Panc1 (cell line): Measurements from ENCODE around the gene OSER1. TPM values are rescaled to one million over a fixed set of nuclear protein-coding genes. Genes with fewer than 3 reads are reported as not detected.

Experiments used
- ATAC-seq: fragments of 200-7000 bp; cut with Tn5 transposase; 2 replicates; pipeline ENCODE4 v1.9.1; 2020; ENCODE audit warnings: mild to moderate bottlenecking, moderate library complexity
- BruUV-seq: library from RNA; stranded (reverse); fragments of 400-500 nt; replicated peaks from 2 replicates; lab custom pipeline; 2021; lab: Mats Ljungman, UMichigan
- CTCF ChIA-PET: fragments of 300-600 bp; sonication (Branson Sonifier 250); formaldehyde crosslinking; loops from one replicate; lab custom pipeline; 2022; ENCODE audit warnings: antibody characterized with exemption; lab: Charles Lee
- POLR2A ChIA-PET: fragments of 300-600 bp; sonication (Branson Sonifier 250); formaldehyde crosslinking; loops from one replicate; lab custom pipeline; 2022; ENCODE audit warnings: antibody characterized with exemption; lab: Charles Lee
- DNase-seq: peaks from one replicate; pipeline ENCODE4 v3.0.0-alpha.2; 2010; ENCODE audit warnings: low read depth, low spot score
- H3K27ac ChIP-seq: 2 replicates; pipeline ENCODE4 v1.5.1; 2011; ENCODE audit warnings: mild to moderate bottlenecking, low read length, inconsistent platforms
- H3K27me3 ChIP-seq: fragments of 200-500 bp; sonication (Bioruptor generic); 2 replicates; pipeline ENCODE4 v1.6.0; 2014; ENCODE audit warnings: low read length, inconsistent platforms; ENCODE audit not compliant: control insufficient read depth, insufficient read depth
- H3K36me3 ChIP-seq: fragments of 200-500 bp; sonication (Bioruptor generic); 2 replicates; pipeline ENCODE4 v1.5.1; 2014; ENCODE audit warnings: inconsistent platforms, mild to moderate bottlenecking, low read length, moderate library complexity; ENCODE audit not compliant: control insufficient read depth, insufficient read depth
- H3K4me1 ChIP-seq: 2 replicates; pipeline ENCODE4 v1.5.1; 2011; ENCODE audit warnings: inconsistent platforms, mild to moderate bottlenecking, low read length, moderate library complexity; ENCODE audit not compliant: control insufficient read depth, insufficient read depth
- H3K4me3 ChIP-seq, 2 experiments: 2 replicates each; pipeline ENCODE4 v1.5.1; 2011 to 2012; ENCODE audit warnings: low read depth in 2 of 2, low read length in 2 of 2, mild to moderate bottlenecking in 2 of 2, inconsistent platforms in 1 of 2, moderate library complexity in 1 of 2
- H3K9me3 ChIP-seq: fragments of 200-500 bp; sonication (Bioruptor generic); 2 replicates; pipeline ENCODE4 v1.5.1; 2014; ENCODE audit warnings: low read depth, mild to moderate bottlenecking, inconsistent platforms, low read length, moderate library complexity; ENCODE audit not compliant: control insufficient read depth, insufficient read depth
- POLR2AphosphoS5 ChIP-seq: IDR thresholded peaks from 2 replicates; pipeline ENCODE4 v1.6.1; 2012; ENCODE audit warnings: mild to moderate bottlenecking, low read depth, low read length, moderate library complexity
- SIN3A ChIP-seq: IDR thresholded peaks from 2 replicates; pipeline ENCODE4 v1.6.1; 2012; ENCODE audit warnings: low read depth, mild to moderate bottlenecking, low read length, moderate library complexity, borderline replicate concordance; ENCODE audit not compliant: insufficient read depth
- TCF7L2 ChIP-seq: IDR thresholded peaks from 2 replicates; pipeline ENCODE4 v1.6.1; 2011; ENCODE audit warnings: mild to moderate bottlenecking, low read depth, low read length, inconsistent platforms
- in situ Hi-C: cut with HindIII; loops from 2 replicates; pipeline ENCODE4 v1.10.0; 2016; ENCODE audit warnings: low sequenced_read_pairs, low pct_unique_long_range_greater_than_20kb
- intact Hi-C: fragments of 100-400 bp; cut with micrococcal nuclease; formaldehyde crosslinking; loops from one replicate; pipeline ENCODE4 v1.10.0; 2022; ENCODE audit not compliant: unreplicated experiment
- total RNA-seq: library from RNA; stranded (reverse); gene quantifications from one replicate; pipeline ENCODE4 v1.2.1, GENCODE V29; 2021; ENCODE audit not compliant: unreplicated experiment
- TF ChIP-seq, protein P1 (sequence below), 2 experiments: IDR thresholded peaks; 2 replicates each; pipeline ENCODE4 v1.6.1; 2011 to 2012; ENCODE audit warnings: low read depth in 2 of 2, control low read depth in 1 of 2, low read length in 1 of 2, mild to moderate bottlenecking in 1 of 2, moderate library complexity in 1 of 2; ENCODE audit not compliant: insufficient read depth in 1 of 2
- TF ChIP-seq, protein P2 (sequence below): fragments of 450-650 bp; IDR thresholded peaks from 2 replicates; pipeline ENCODE4 v1.5.1; 2017; ENCODE audit warnings: mild to moderate bottlenecking

The OSER1 gene
- total RNA-seq, 1 experiment from 2014 or later = 37.8 TPM

DNA sequence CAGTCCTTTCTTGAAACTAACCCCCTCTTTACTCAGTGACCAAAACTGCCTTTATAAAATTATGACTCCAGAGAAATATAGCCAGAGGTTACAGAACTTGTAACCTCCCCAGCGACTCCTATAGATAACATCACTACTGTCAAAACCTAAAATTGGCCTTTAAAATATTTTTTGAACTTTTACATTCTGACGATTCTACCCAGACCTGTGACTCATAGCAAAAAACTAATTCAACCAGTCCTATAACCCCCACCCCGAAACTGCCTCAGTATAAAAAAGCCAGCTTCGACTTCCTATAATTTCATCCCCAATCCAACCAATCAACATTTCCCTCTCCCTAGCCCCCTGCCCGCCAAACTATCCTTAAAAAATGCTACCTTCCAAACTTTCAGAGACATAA is 37.5 kb downstream of the OSER1 start:
- DNase-seq (no peak), ATAC-seq (no peak)
- Histone ChIP-seq H3K4me3 (no peak overlapping the region), H3K27ac (no peak overlapping the region), H3K27me3 (no peaks in the 10 kb centered on the region), H3K4me1 (no peaks in the 10 kb centered on the region), H3K36me3 (no peaks in the 10 kb centered on the region), H3K9me3 (no peaks in the 10 kb centered on the region)
- CTCF ChIA-PET = no interaction called here
- BruUV-seq = no TSS peak
- intact Hi-C loops (no loop called here), in situ Hi-C loops (no loop called here)
- POLR2A ChIA-PET = no interaction called here
- TF ChIP-seq TCF7L2 = no peak
- no peak for TF ChIP-seq POLR2AphosphoS5
- no peak for TF ChIP-seq SIN3A

DNA sequence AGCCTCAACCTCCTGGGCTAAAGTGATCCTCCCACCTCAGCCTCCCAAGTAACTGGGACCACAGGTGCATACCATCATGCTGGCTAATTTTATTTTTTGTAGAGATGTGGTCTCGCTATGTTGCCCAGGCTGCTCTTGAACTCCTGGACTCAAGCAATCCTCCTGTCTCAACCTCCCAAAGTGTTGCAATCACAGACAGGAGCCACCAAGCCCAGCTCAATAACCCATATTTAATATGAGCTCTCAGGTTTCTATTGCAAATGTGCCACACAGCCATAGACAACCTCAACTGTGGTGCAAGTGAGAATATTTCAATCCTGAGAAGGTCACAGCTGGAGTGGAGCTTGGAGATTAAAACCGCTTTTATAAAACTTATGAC is 38.0 kb downstream of the OSER1 start:
- no TSS peak for BruUV-seq
- no peaks in the 10 kb centered on the region for H3K4me1 ChIP-seq
- intact Hi-C loops (no loop called here), in situ Hi-C loops (no loop called here)
- POLR2A ChIA-PET = no interaction called here
- CTCF ChIA-PET = no interaction called here
- H3K9me3 ChIP-seq = no peaks in the 10 kb centered on the region
- no peak overlapping the region for H3K4me3 ChIP-seq
- no peak overlapping the region for H3K27ac ChIP-seq
- H3K36me3 ChIP-seq = no peaks in the 10 kb centered on the region
- DNase-seq (no peak), ATAC-seq (no peak)
- no peaks in the 10 kb centered on the region for H3K27me3 ChIP-seq
- TF ChIP-seq POLR2AphosphoS5 (no peak), SIN3A (no peak)
- TF ChIP-seq, protein P1, sequence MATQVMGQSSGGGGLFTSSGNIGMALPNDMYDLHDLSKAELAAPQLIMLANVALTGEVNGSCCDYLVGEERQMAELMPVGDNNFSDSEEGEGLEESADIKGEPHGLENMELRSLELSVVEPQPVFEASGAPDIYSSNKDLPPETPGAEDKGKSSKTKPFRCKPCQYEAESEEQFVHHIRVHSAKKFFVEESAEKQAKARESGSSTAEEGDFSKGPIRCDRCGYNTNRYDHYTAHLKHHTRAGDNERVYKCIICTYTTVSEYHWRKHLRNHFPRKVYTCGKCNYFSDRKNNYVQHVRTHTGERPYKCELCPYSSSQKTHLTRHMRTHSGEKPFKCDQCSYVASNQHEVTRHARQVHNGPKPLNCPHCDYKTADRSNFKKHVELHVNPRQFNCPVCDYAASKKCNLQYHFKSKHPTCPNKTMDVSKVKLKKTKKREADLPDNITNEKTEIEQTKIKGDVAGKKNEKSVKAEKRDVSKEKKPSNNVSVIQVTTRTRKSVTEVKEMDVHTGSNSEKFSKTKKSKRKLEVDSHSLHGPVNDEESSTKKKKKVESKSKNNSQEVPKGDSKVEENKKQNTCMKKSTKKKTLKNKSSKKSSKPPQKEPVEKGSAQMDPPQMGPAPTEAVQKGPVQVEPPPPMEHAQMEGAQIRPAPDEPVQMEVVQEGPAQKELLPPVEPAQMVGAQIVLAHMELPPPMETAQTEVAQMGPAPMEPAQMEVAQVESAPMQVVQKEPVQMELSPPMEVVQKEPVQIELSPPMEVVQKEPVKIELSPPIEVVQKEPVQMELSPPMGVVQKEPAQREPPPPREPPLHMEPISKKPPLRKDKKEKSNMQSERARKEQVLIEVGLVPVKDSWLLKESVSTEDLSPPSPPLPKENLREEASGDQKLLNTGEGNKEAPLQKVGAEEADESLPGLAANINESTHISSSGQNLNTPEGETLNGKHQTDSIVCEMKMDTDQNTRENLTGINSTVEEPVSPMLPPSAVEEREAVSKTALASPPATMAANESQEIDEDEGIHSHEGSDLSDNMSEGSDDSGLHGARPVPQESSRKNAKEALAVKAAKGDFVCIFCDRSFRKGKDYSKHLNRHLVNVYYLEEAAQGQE (IDR thresholded peaks at IDR 0.05; ENCODE audit: insufficient read depth in 1 of 2, low read depth in 2 of 2, low read length in 1 of 2) = no peak
- TF ChIP-seq, protein P2, sequence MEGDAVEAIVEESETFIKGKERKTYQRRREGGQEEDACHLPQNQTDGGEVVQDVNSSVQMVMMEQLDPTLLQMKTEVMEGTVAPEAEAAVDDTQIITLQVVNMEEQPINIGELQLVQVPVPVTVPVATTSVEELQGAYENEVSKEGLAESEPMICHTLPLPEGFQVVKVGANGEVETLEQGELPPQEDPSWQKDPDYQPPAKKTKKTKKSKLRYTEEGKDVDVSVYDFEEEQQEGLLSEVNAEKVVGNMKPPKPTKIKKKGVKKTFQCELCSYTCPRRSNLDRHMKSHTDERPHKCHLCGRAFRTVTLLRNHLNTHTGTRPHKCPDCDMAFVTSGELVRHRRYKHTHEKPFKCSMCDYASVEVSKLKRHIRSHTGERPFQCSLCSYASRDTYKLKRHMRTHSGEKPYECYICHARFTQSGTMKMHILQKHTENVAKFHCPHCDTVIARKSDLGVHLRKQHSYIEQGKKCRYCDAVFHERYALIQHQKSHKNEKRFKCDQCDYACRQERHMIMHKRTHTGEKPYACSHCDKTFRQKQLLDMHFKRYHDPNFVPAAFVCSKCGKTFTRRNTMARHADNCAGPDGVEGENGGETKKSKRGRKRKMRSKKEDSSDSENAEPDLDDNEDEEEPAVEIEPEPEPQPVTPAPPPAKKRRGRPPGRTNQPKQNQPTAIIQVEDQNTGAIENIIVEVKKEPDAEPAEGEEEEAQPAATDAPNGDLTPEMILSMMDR = no peak

DNA sequence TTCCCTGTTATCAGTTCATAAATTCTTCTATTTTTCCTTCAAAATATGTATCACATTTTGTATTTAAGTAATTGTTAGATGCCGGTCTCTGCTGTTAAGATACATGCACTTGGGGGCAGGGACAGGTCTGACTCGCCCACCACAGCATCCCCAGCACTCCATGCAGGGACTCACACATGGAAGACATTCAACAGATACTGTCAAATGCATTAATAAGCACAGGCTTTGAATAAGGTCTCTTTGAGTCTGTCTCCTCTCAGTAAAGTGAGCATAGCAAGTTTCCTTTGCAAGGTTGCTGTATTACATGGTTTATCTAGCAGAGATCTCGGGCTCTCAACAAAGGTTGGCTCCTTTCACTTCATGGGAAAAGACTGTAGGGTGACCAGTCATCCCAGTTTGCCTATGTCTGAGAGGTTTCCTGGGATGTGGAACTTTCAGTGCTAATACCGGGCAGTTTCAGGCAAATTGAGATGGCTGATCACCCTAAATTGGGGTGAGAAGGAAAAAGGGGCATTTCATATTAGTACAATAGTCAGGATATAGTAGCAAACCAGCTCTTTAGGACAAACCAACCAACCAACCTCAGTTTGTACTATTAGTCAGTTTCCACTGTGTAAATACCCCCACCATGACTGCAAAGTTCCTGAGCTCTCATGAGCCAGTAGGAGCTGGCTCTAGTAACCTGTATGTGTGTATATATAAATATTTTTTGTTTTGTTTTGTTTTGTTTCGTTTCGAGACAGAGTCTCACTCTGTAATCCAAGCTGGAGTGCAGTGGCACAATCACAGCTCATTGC is 38.6 kb downstream of the OSER1 start:
- intact Hi-C loops = no loop called here
- no TSS peak for BruUV-seq
- no peaks in the 10 kb centered on the region for H3K9me3 ChIP-seq
- no peak overlapping the region for H3K27ac ChIP-seq
- ATAC-seq (peak; percentile 46; the same call in 1 of the 2 replicates), DNase-seq (no peak)
- no peaks in the 10 kb centered on the region for H3K4me1 ChIP-seq
- ChIA-PET CTCF (no interaction called here), POLR2A (no interaction called here)
- in situ Hi-C loops = no loop called here
- 0 out of 2 replicates have a peak, but pooled peaks cover 2% of the 10 kb centered on the region for H3K27me3 ChIP-seq
- H3K4me3 ChIP-seq = no peak overlapping the region
- H3K36me3 ChIP-seq = no peaks in the 10 kb centered on the region
- TF ChIP-seq, protein P2 = no peak
- TF ChIP-seq POLR2AphosphoS5 = no peak
- TF ChIP-seq, protein P1 (IDR thresholded peaks at IDR 0.05; ENCODE audit: insufficient read depth in 1 of 2, low read depth in 2 of 2, low read length in 1 of 2) = no peak
- no peak for TF ChIP-seq SIN3A
- no peak for TF ChIP-seq TCF7L2
